IPS-11a (cell line): Measurements from ENCODE around the gene PIEZO2.

ENCODE experiments used
- H3K4me3 ChIP-seq: one replicate; pipeline ENCODE4 v1.5.1; 2013; ENCODE audit warnings: low read depth, low read length, control low read depth

PIEZO2 gene

GRCh38 chr18:10798727-10799550 lies 350.4 kb downstream of the PIEZO2 start:
- H3K4me3 ChIP-seq = no peak overlapping the region

GRCh38 chr18:10797896-10798295 lies 351.5 kb downstream of the PIEZO2 start:
- no peak overlapping the region for H3K4me3 ChIP-seq

GRCh38 chr18:10794771-10795170 lies 354.6 kb downstream of the PIEZO2 start:
- no peak overlapping the region for H3K4me3 ChIP-seq

GRCh38 chr18:10793730-10794370 lies 355.5 kb downstream of the PIEZO2 start:
- H3K4me3 ChIP-seq = no peak overlapping the region

- no peak overlapping the region for H3K4me3 ChIP-seq
Measured at GRCh38 chr18:10792181-10792580, 357.2 kb downstream of the PIEZO2 start.

GRCh38 chr18:10791169-10791831 lies 358.1 kb downstream of the PIEZO2 start:
- H3K4me3 ChIP-seq = no peak overlapping the region

GRCh38 chr18:10789180-10789579 lies 360.2 kb downstream of the PIEZO2 start:
- H3K4me3 ChIP-seq = no peak overlapping the region

- H3K4me3 ChIP-seq = no peak overlapping the region
Measured at GRCh38 chr18:10787293-10787901, 362.0 kb downstream of the PIEZO2 start.

GRCh38 chr18:10785798-10786197 lies 363.6 kb downstream of the PIEZO2 start:
- H3K4me3 ChIP-seq = no peak overlapping the region

GRCh38 chr18:10784596-10785202 lies 364.7 kb downstream of the PIEZO2 start:
- no peak overlapping the region for H3K4me3 ChIP-seq

GRCh38 chr18:10783941-10784340 lies 365.4 kb downstream of the PIEZO2 start:
- no peak overlapping the region for H3K4me3 ChIP-seq

GRCh38 chr18:10776493-10776892 lies 372.9 kb downstream of the PIEZO2 start:
- no peak overlapping the region for H3K4me3 ChIP-seq

GRCh38 chr18:10775026-10775425 lies 374.3 kb downstream of the PIEZO2 start:
- H3K4me3 ChIP-seq = no peak overlapping the region

GRCh38 chr18:10771053-10771709 lies 378.2 kb downstream of the PIEZO2 start:
- H3K4me3 ChIP-seq = no peak overlapping the region

- no peak overlapping the region for H3K4me3 ChIP-seq
Measured at GRCh38 chr18:10770264-10770663, 379.1 kb downstream of the PIEZO2 start.

- H3K4me3 ChIP-seq = no peak overlapping the region
Measured at GRCh38 chr18:10768221-10768620, 381.1 kb downstream of the PIEZO2 start.

- H3K4me3 ChIP-seq = no peak overlapping the region
Measured at GRCh38 chr18:10767658-10768057, 381.7 kb downstream of the PIEZO2 start.

GRCh38 chr18:10760986-10761385 lies 388.4 kb downstream of the PIEZO2 start:
- H3K4me3 ChIP-seq = no peak overlapping the region

- no peak overlapping the region for H3K4me3 ChIP-seq
Measured at GRCh38 chr18:10759241-10759640, 390.1 kb downstream of the PIEZO2 start.

- H3K4me3 ChIP-seq = no peak overlapping the region
Measured at GRCh38 chr18:10757946-10758345, 391.4 kb downstream of the PIEZO2 start.

- no peak overlapping the region for H3K4me3 ChIP-seq
Measured at GRCh38 chr18:10757349-10757748, 392.0 kb downstream of the PIEZO2 start.
